Mesendoderm (in vitro differentiated cells): ENCODE results near the gene OR2B3.
A peak's percentile ranks its signal among the peaks of the same experiment; 100 is the strongest.

Experiments
- DNase-seq: peaks from one replicate; pipeline ENCODE4 v3.0.0; 2013
- H2AK5ac ChIP-seq: 2 replicates; pipeline ENCODE4 v1.6.1; 2013; ENCODE audit warnings: low read length, inconsistent platforms
- H2BK120ac ChIP-seq: 2 replicates; pipeline ENCODE4 v1.6.1; 2013; ENCODE audit warnings: low read depth, mild to moderate bottlenecking, low read length, moderate library complexity, mixed read lengths
- H2BK15ac ChIP-seq: replicated peaks from 2 replicates; pipeline ENCODE4 v1.6.1; 2013; ENCODE audit warnings: low read depth, mild to moderate bottlenecking, moderate library complexity
- H2BK5ac ChIP-seq: 2 replicates; pipeline ENCODE4 v1.6.1; 2013; ENCODE audit warnings: low read length, inconsistent platforms
- H3K18ac ChIP-seq: 2 replicates; pipeline ENCODE4 v1.6.1; 2013; ENCODE audit warnings: mild to moderate bottlenecking, low read length, mixed read lengths
- H3K23ac ChIP-seq: one replicate; pipeline ENCODE4 v1.6.1; 2013; ENCODE audit warnings: low read length
- H3K27ac ChIP-seq: 2 replicates; pipeline ENCODE4 v1.5.1; 2013; ENCODE audit warnings: low read depth, mild to moderate bottlenecking, inconsistent platforms, low read length, moderate library complexity
- H3K27me3 ChIP-seq: 2 replicates; pipeline ENCODE4 v1.6.1; 2013; ENCODE audit warnings: low read length, control low read depth, mild to moderate bottlenecking, inconsistent platforms; ENCODE audit not compliant: insufficient read depth, poor library complexity
- H3K36me3 ChIP-seq: 2 replicates; pipeline ENCODE4 v1.6.1; 2013; ENCODE audit warnings: low read length, inconsistent platforms; ENCODE audit not compliant: control insufficient read depth, insufficient read depth
- H3K4ac ChIP-seq: one replicate; pipeline ENCODE4 v1.6.1; 2013; ENCODE audit warnings: low read depth, mild to moderate bottlenecking, low read length, moderate library complexity
- H3K4me1 ChIP-seq: 2 replicates; pipeline ENCODE4 v1.6.1; 2013; ENCODE audit warnings: low read depth, low read length, inconsistent platforms; ENCODE audit not compliant: control insufficient read depth
- H3K4me2 ChIP-seq: 2 replicates; pipeline ENCODE4 v1.6.1; 2013; ENCODE audit warnings: low read length
- H3K4me3 ChIP-seq: 2 replicates; pipeline ENCODE4 v1.5.1; 2013; ENCODE audit warnings: mild to moderate bottlenecking, low read length
- H3K56ac ChIP-seq: one replicate; pipeline ENCODE4 v1.6.1; 2013; ENCODE audit warnings: low read length
- H3K79me1 ChIP-seq: 2 replicates; pipeline ENCODE4 v1.6.1; 2013; ENCODE audit warnings: low read length, inconsistent platforms
- H3K79me2 ChIP-seq: 2 replicates; pipeline ENCODE4 v1.6.1; 2013; ENCODE audit warnings: mild to moderate bottlenecking, low read length; ENCODE audit not compliant: control insufficient read depth, insufficient read depth
- H3K9ac ChIP-seq: 2 replicates; pipeline ENCODE4 v1.6.1; 2013; ENCODE audit warnings: low read length, inconsistent platforms
- H4K5ac ChIP-seq: one replicate; pipeline ENCODE4 v1.6.1; 2013; ENCODE audit warnings: low read length
- H4K8ac ChIP-seq: one replicate; pipeline ENCODE4 v1.6.1; 2013; ENCODE audit warnings: low read depth, mild to moderate bottlenecking, control low read depth, low read length, moderate library complexity
- WGBS: extraction: QIAGEN DNeasy Blood & Tissue Kit; methylation state at CpG from one replicate; pipeline ENCODE4 v1.1.7; 2013; ENCODE audit warnings: low lambda C conversion rate, missing lambda C conversion rate; ENCODE audit not compliant: insufficient coverage; ENCODE audit errors: extremely low coverage; 5-methylcytosine and 5-hydroxymethylcytosine counted together

Gene OR2B3

GRCh38 chr6:29112135-29112534, 25.0 kb upstream of the OR2B3 start:
- Histone ChIP-seq H3K4me3 (no peak overlapping the region), H3K4me2 (no peak overlapping the region), H3K79me2 (no peaks in the 10 kb centered on the region), H3K4me1 (no peaks in the 10 kb centered on the region), H3K79me1 (no peaks in the 10 kb centered on the region), H3K18ac (no peak overlapping the region), H3K4ac (no peak overlapping the region), H3K27ac (no peak overlapping the region), H2BK5ac (no peak overlapping the region), H3K9ac (no peak overlapping the region), H3K23ac (no peak overlapping the region), H2BK15ac (no peak overlapping the region), H3K36me3 (no peaks in the 10 kb centered on the region), H3K27me3 (no peaks in the 10 kb centered on the region), H4K8ac (no peak overlapping the region), H2BK120ac (no peak overlapping the region), H4K5ac (no peak overlapping the region), H3K56ac (no peak overlapping the region), H2AK5ac (no peak overlapping the region)
- WGBS, result no CpG with 5 or more reads among the region's 7 CpGs
- peak; percentile 27 for DNase-seq

GRCh38 chr6:29107758-29108157, 20.6 kb upstream of the OR2B3 start, which contains the start of gene OR2J3:
Gene OR2J3, plus strand, starts transcription at chr6:29108058. Its CDS starts 3,833 bp downstream, at chr6:29111891.
- no peaks in the 10 kb centered on the region for H3K4me1 ChIP-seq
- DNase-seq, result no peak
- no peak within 1 kb of the TSS for H3K56ac ChIP-seq
- H3K27ac ChIP-seq, result no peak within 1 kb of the TSS
- no peak within 1 kb of the TSS for H4K5ac ChIP-seq
- no peaks in the 10 kb centered on the region for H3K27me3 ChIP-seq
- H3K23ac ChIP-seq, result no peak within 1 kb of the TSS
- no peak within 1 kb of the TSS for H3K4ac ChIP-seq
- no peaks in the 10 kb centered on the region for H3K79me2 ChIP-seq
- H2BK5ac ChIP-seq, result no peak within 1 kb of the TSS
- H3K9ac ChIP-seq, result no peak within 1 kb of the TSS
- no CpG with 5 or more reads among the region's 1 CpG for WGBS
- H2AK5ac ChIP-seq, result no peak within 1 kb of the TSS
- H3K18ac ChIP-seq, result no peak within 1 kb of the TSS
- no peak within 1 kb of the TSS for H3K4me3 ChIP-seq
- no peak within 1 kb of the TSS for H3K4me2 ChIP-seq
- no peak within 1 kb of the TSS for H2BK15ac ChIP-seq
- no peaks in the 10 kb centered on the region for H3K36me3 ChIP-seq
- no peak within 1 kb of the TSS for H2BK120ac ChIP-seq
- H4K8ac ChIP-seq, result no peak within 1 kb of the TSS
- H3K79me1 ChIP-seq, result no peaks in the 10 kb centered on the region

- no peak for DNase-seq
- H4K8ac ChIP-seq, result no peak within 1 kb of the TSS
- no peak within 1 kb of the TSS for H3K9ac ChIP-seq
- no peak within 1 kb of the TSS for H2AK5ac ChIP-seq
- H2BK15ac ChIP-seq, result no peak within 1 kb of the TSS
- H3K79me2 ChIP-seq, result no peaks in the 10 kb centered on the region
- H3K4me3 ChIP-seq, result no peak within 1 kb of the TSS
- no peaks in the 10 kb centered on the region for H3K36me3 ChIP-seq
- no peaks in the 10 kb centered on the region for H3K27me3 ChIP-seq
- no peak within 1 kb of the TSS for H4K5ac ChIP-seq
- no peak within 1 kb of the TSS for H2BK120ac ChIP-seq
- WGBS, result no CpG with 5 or more reads among the region's 3 CpGs
- H3K27ac ChIP-seq, result no peak within 1 kb of the TSS
- H3K4me2 ChIP-seq, result no peak within 1 kb of the TSS
- no peaks in the 10 kb centered on the region for H3K4me1 ChIP-seq
- H2BK5ac ChIP-seq, result no peak within 1 kb of the TSS
- no peak within 1 kb of the TSS for H3K23ac ChIP-seq
- H3K79me1 ChIP-seq, result no peaks in the 10 kb centered on the region
- H3K18ac ChIP-seq, result no peak within 1 kb of the TSS
- H3K4ac ChIP-seq, result no peak within 1 kb of the TSS
- no peak within 1 kb of the TSS for H3K56ac ChIP-seq
Observed at GRCh38 chr6:29099190-29099589, 12.1 kb upstream of the OR2B3 start, which contains the start of gene OR2J1. Gene OR2J1, plus strand, starts transcription at chr6:29099490. Its CDS starts 1,453 bp downstream, at chr6:29100943.

GRCh38 chr6:29097803-29098202, 10.7 kb upstream of the OR2B3 start:
- Histone ChIP-seq H2AK5ac (no peak overlapping the region), H4K5ac (no peak overlapping the region), H2BK120ac (no peak overlapping the region), H4K8ac (no peak overlapping the region), H3K4ac (no peak overlapping the region), H3K23ac (no peak overlapping the region), H2BK5ac (no peak overlapping the region), H3K4me1 (no peaks in the 10 kb centered on the region), H3K79me1 (no peaks in the 10 kb centered on the region), H3K4me2 (no peak overlapping the region), H3K27ac (no peak overlapping the region), H3K56ac (no peak overlapping the region), H3K9ac (no peak overlapping the region), H3K4me3 (no peak overlapping the region), H3K79me2 (no peaks in the 10 kb centered on the region), H3K36me3 (no peaks in the 10 kb centered on the region), H2BK15ac (no peak overlapping the region), H3K27me3 (no peaks in the 10 kb centered on the region), H3K18ac (no peak overlapping the region)
- DNase-seq, result no peak
- no CpG with 5 or more reads among the region's 1 CpG for WGBS

- WGBS, result no CpG with 5 or more reads among the region's 3 CpGs
- Histone ChIP-seq H3K36me3 (no peaks in the 10 kb centered on the region), H3K4me1 (no peaks in the 10 kb centered on the region)
Observed at GRCh38 chr6:29092957-29093356, 5.8 kb upstream of the OR2B3 start.

GRCh38 chr6:29082457-29082856, 4.7 kb downstream of the OR2B3 start:
- H3K27me3 ChIP-seq, result no peaks in the 10 kb centered on the region
- H3K18ac ChIP-seq, result no peak overlapping the region
- DNase-seq, result no peak
- H2AK5ac ChIP-seq, result no peak overlapping the region
- no peak overlapping the region for H3K4me2 ChIP-seq
- no peak overlapping the region for H3K23ac ChIP-seq
- H3K79me1 ChIP-seq, result no peaks in the 10 kb centered on the region
- no CpG with 5 or more reads among the region's 15 CpGs for WGBS
- no peaks in the 10 kb centered on the region for H3K79me2 ChIP-seq
- H2BK5ac ChIP-seq, result no peak overlapping the region
- H3K4me1 ChIP-seq, result no peaks in the 10 kb centered on the region
- H3K36me3 ChIP-seq, result no peaks in the 10 kb centered on the region
- H4K5ac ChIP-seq, result no peak overlapping the region
- no peak overlapping the region for H3K27ac ChIP-seq
- H3K4ac ChIP-seq, result no peak overlapping the region
- H3K56ac ChIP-seq, result no peak overlapping the region
- H3K9ac ChIP-seq, result no peak overlapping the region
- H3K4me3 ChIP-seq, result no peak overlapping the region
- H4K8ac ChIP-seq, result no peak overlapping the region
- H2BK120ac ChIP-seq, result no peak overlapping the region
- H2BK15ac ChIP-seq, result no peak overlapping the region

More at GRCh38 chr6:29092957-29093356, 5.8 kb upstream of the OR2B3 start:
- no peak for DNase-seq
- H3K9ac ChIP-seq, result no peak overlapping the region
- H2BK15ac ChIP-seq, result no peak overlapping the region
- no peaks in the 10 kb centered on the region for H3K27me3 ChIP-seq
- H3K4me3 ChIP-seq, result no peak overlapping the region
- no peak overlapping the region for H4K8ac ChIP-seq
- H2BK120ac ChIP-seq, result no peak overlapping the region
- no peak overlapping the region for H2AK5ac ChIP-seq
- H4K5ac ChIP-seq, result no peak overlapping the region
- H3K4ac ChIP-seq, result no peak overlapping the region
- no peak overlapping the region for H3K27ac ChIP-seq
- no peaks in the 10 kb centered on the region for H3K79me1 ChIP-seq
- H3K56ac ChIP-seq, result no peak overlapping the region
- H3K18ac ChIP-seq, result no peak overlapping the region
- H3K23ac ChIP-seq, result no peak overlapping the region
- no peak overlapping the region for H3K4me2 ChIP-seq
- no peak overlapping the region for H2BK5ac ChIP-seq
- no peaks in the 10 kb centered on the region for H3K79me2 ChIP-seq
